Mammary epithelial cell (primary cell): ENCODE data around the gene YWHAQ.

Experiments
- CTCF ChIP-seq, 2 donors: IDR thresholded peaks in 1 of 2; conservative IDR thresholded peaks in 1 of 2; 2 replicates each; pipeline ENCODE4 v1.5.1; 2011 to 2012; ENCODE audit warnings: inconsistent platforms in 2 of 2, low read length in 2 of 2, mild to moderate bottlenecking in 2 of 2, control low read depth in 1 of 2, low read depth in 1 of 2; ENCODE audit not compliant: insufficient read depth in 1 of 2; ENCODE audit errors: extremely low read depth in 1 of 2
- EZH2 ChIP-seq: IDR thresholded peaks from 2 replicates; pipeline ENCODE4 v1.6.1; 2012; ENCODE audit warnings: low read length, inconsistent platforms, borderline replicate concordance

DNA sequence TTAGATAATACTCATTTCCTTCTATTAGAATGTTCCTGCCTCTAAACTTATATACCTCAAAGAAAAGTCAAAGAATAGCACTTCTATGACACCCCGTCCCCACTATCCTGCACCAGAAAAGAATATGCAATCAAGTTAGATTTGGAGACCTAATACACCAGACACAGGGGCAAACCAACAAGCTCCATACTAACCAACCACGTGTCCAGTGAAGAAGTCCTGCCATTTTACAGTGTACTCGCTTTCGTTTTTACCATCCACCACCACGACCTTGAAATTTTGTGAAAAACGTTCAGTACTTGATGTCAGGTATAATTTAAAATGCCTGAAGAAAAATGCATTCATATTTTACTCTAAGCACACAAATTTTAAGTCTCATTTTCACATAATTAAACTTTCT, 94.3 kb downstream of the YWHAQ start:
- TF ChIP-seq CTCF (conservative IDR thresholded peaks at IDR 0.05 in 1 of 2, IDR thresholded peaks at IDR 0.05 in 1 of 2; ENCODE audit: extremely low read depth in 1 of 2, insufficient read depth in 1 of 2, low read depth in 1 of 2, low read length in 2 of 2) (no peak), EZH2 (no peak)
